Stomach (tissue), 4 donors: ENCODE measurements around the gene PEPD.

Experiments
- CTCF ChIP-seq, 7 experiments: fragments of 450-650 bp in 4 of 7; fragments of 200-600 bp in 3 of 7; sonication (generic) in 3 of 7; IDR thresholded peaks; one replicate each; pipeline ENCODE4 v1.5.1; 2016 to 2019; ENCODE audit warnings: antibody characterized with exemption in 7 of 7, control low read depth in 2 of 7, mild to moderate bottlenecking in 1 of 7
- POLR2A ChIP-seq, 4 donors: fragments of 450-650 bp; IDR thresholded peaks; one replicate each; pipeline ENCODE4 v1.6.1; 2016; ENCODE audit warnings: antibody characterized with exemption in 4 of 4, control low read depth in 2 of 4, mild to moderate bottlenecking in 1 of 4, moderate library complexity in 1 of 4
- POLR2AphosphoS5 ChIP-seq, 3 donors: sonication (generic); formaldehyde crosslinking; IDR thresholded peaks; one replicate each; pipeline ENCODE4 v1.6.1; 2016; ENCODE audit warnings: antibody characterized with exemption in 3 of 3

GRCh38 chr19:33504058-33504444, 17.5 kb downstream of the PEPD start:
- TF ChIP-seq CTCF (IDR thresholded peaks at IDR 0.05) (no peak), POLR2A (IDR thresholded peaks at IDR 0.05) (no peak), POLR2AphosphoS5 (IDR thresholded peaks at IDR 0.05) (no peak)
